Measurements from ENCODE around the gene MRPL52. TPM values are rescaled to one million over a fixed set of nuclear protein-coding genes. Genes with fewer than 3 reads are reported as not detected.

MRPL52 gene
- total and polyA plus RNA-seq, 2 experiments from 2014 or later, result 44.3 to 230 TPM

- no peaks in the 10 kb centered on the region for H3K4me1 ChIP-seq (ENCODE audit: insufficient read depth)
- in situ Hi-C loops (cut with MboI), result no loop called here
- no peaks in the 10 kb centered on the region for H3K36me3 ChIP-seq (ENCODE audit: low read depth)
- no peak overlapping the region for H3K27ac ChIP-seq
- no peak overlapping the region for H3K9ac ChIP-seq
- H3F3A ChIP-seq (ENCODE audit: insufficient read depth), result peaks cover 8% of the 10 kb centered on the region; the same call in 1 of the 2 replicates
- no peak overlapping the region for H2AFZ ChIP-seq
- no peaks in the 10 kb centered on the region for H3K9me3 ChIP-seq (ENCODE audit: low read depth)
- no peaks in the 10 kb centered on the region for H3K79me2 ChIP-seq (ENCODE audit: insufficient read depth)
- TF ChIP-seq EZH2phosphoT487 (IDR thresholded peaks at IDR 0.05; ENCODE audit: insufficient read depth, low read depth), result no peak
- TF ChIP-seq EZH2 (IDR thresholded peaks at IDR 0.05; ENCODE audit: insufficient read depth, poor library complexity, severe bottlenecking), result no peak
- no peak overlapping the region for H3K4me2 ChIP-seq (ENCODE audit: unreplicated experiment)
- H3K9me2 ChIP-seq (ENCODE audit: insufficient read depth), result no peaks in the 10 kb centered on the region
- no peak overlapping the region for H3K4me3 ChIP-seq
- no peaks in the 10 kb centered on the region; the same call in 1 of the 2 replicates for H3K27me3 ChIP-seq (replicated peaks; ENCODE audit: insufficient read depth)
- H4K20me1 ChIP-seq (ENCODE audit: insufficient read depth), result no peaks in the 10 kb centered on the region
- 78 to 80% methylated on average over 7 of the region's 7 CpGs for WGBS, 2 experiments (ENCODE audit: low coverage in 1 of 2, low lambda C conversion rate in 2 of 2, missing lambda C conversion rate in 2 of 2)
- no peak for DNase-seq
These were observed 35.1 kb upstream of the MRPL52 start for GRCh38 chr14:22794551-22794951.

DNA sequence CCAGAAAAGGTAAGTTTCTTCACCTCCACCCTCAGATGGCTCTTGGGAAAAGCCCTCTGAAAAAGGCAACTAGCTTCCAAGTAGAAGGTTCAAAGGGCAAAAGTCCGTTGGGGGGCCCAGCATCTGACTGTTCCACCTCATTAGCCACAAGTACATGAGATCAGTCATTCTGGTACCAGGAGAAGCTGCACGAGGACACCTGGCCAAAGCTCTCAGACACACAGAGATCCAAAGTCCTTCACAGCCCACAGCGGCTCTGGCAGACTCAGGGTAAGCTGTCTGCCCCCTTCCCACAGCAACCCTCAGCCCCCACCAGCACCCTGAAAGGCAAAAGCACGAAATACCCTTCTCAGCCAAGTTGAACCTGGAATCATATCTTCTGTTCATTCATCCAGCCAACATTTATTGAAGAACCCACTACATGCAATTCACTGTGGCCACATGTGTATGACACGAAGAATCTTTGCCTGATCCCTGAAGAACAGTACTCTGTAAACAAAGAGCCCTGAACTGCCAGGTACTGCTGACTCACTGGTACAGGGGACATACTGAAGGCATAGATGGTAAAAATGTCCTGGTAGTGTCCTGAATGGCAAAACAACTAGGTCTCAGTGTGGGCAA lies 33.5 kb upstream of the MRPL52 start:
- no peaks in the 10 kb centered on the region for H3K9me3 ChIP-seq (ENCODE audit: low read depth)
- 44 to 55% methylated on average over 5 of the region's 5 CpGs for WGBS, 2 experiments (ENCODE audit: low coverage in 1 of 2, low lambda C conversion rate in 2 of 2, missing lambda C conversion rate in 2 of 2)
- no peaks in the 10 kb centered on the region for H3K36me3 ChIP-seq (ENCODE audit: low read depth)
- peaks cover 4% of the 10 kb centered on the region; the same call in 1 of the 2 replicates for H3F3A ChIP-seq (ENCODE audit: insufficient read depth)
- H3K79me2 ChIP-seq (ENCODE audit: insufficient read depth), result no peaks in the 10 kb centered on the region
- H3K4me2 ChIP-seq (ENCODE audit: unreplicated experiment), result no peak overlapping the region
- H2AFZ ChIP-seq, result no peak overlapping the region
- H3K4me1 ChIP-seq (ENCODE audit: insufficient read depth), result no peaks in the 10 kb centered on the region
- H3K27ac ChIP-seq, result no peak overlapping the region
- no peak overlapping the region for H3K4me3 ChIP-seq
- H3K9ac ChIP-seq, result no peak overlapping the region
- no peak for TF ChIP-seq EZH2 (IDR thresholded peaks at IDR 0.05; ENCODE audit: insufficient read depth, poor library complexity, severe bottlenecking)
- TF ChIP-seq EZH2phosphoT487 (IDR thresholded peaks at IDR 0.05; ENCODE audit: insufficient read depth, low read depth), result no peak
- H4K20me1 ChIP-seq (ENCODE audit: insufficient read depth), result no peaks in the 10 kb centered on the region
- in situ Hi-C loops (cut with MboI), result no loop called here
- DNase-seq, result no peak
- H3K27me3 ChIP-seq (replicated peaks; ENCODE audit: insufficient read depth), result no peaks in the 10 kb centered on the region; the same call in 1 of the 2 replicates
- H3K9me2 ChIP-seq (ENCODE audit: insufficient read depth), result no peaks in the 10 kb centered on the region

- Histone ChIP-seq H3K9ac (no peak overlapping the region), H3K27ac (no peak overlapping the region), H3K4me2 (ENCODE audit: unreplicated experiment) (no peak overlapping the region), H3K36me3 (ENCODE audit: low read depth) (no peaks in the 10 kb centered on the region), H3K27me3 (replicated peaks; ENCODE audit: insufficient read depth) (no peaks in the 10 kb centered on the region; the same call in 1 of the 2 replicates), H3K4me1 (ENCODE audit: insufficient read depth) (no peaks in the 10 kb centered on the region), H3K9me2 (ENCODE audit: insufficient read depth) (no peaks in the 10 kb centered on the region), H3K9me3 (ENCODE audit: low read depth) (no peaks in the 10 kb centered on the region), H4K20me1 (ENCODE audit: insufficient read depth) (no peaks in the 10 kb centered on the region), H3F3A (ENCODE audit: insufficient read depth) (no peaks in the 10 kb centered on the region), H3K79me2 (ENCODE audit: insufficient read depth) (no peaks in the 10 kb centered on the region), H2AFZ (no peak overlapping the region), H3K4me3 (no peak overlapping the region)
- WGBS, 2 experiments (ENCODE audit: low coverage in 1 of 2, low lambda C conversion rate in 2 of 2, missing lambda C conversion rate in 2 of 2), result 18 to 27% methylated on average over 5 of the region's 5 CpGs
- TF ChIP-seq EZH2 (IDR thresholded peaks at IDR 0.05; ENCODE audit: insufficient read depth, poor library complexity, severe bottlenecking) (no peak), EZH2phosphoT487 (IDR thresholded peaks at IDR 0.05; ENCODE audit: insufficient read depth, low read depth) (no peak)
- in situ Hi-C loops (cut with MboI), result no loop called here
- DNase-seq, result no peak
These were observed 32.4 kb upstream of the MRPL52 start for GRCh38 chr14:22797017-22797917.

- WGBS, 2 experiments (ENCODE audit: low coverage in 1 of 2, low lambda C conversion rate in 2 of 2, missing lambda C conversion rate in 2 of 2), result 50 to 55% methylated on average over 2 of the region's 2 CpGs
- no peaks in the 10 kb centered on the region for H3K9me2 ChIP-seq (ENCODE audit: insufficient read depth)
These were observed 31.2 kb upstream of the MRPL52 start for GRCh38 chr14:22798528-22798927.

More at GRCh38 chr14:22798528-22798927, 31.2 kb upstream of the MRPL52 start:
- Histone ChIP-seq H3K9ac (no peak overlapping the region), H4K20me1 (ENCODE audit: insufficient read depth) (no peaks in the 10 kb centered on the region), H3K36me3 (ENCODE audit: low read depth) (no peaks in the 10 kb centered on the region), H3F3A (ENCODE audit: insufficient read depth) (no peaks in the 10 kb centered on the region), H3K9me3 (ENCODE audit: low read depth) (no peaks in the 10 kb centered on the region), H3K27me3 (replicated peaks; ENCODE audit: insufficient read depth) (no peaks in the 10 kb centered on the region; the same call in 1 of the 2 replicates), H3K4me2 (ENCODE audit: unreplicated experiment) (no peak overlapping the region), H3K79me2 (ENCODE audit: insufficient read depth) (no peaks in the 10 kb centered on the region), H3K4me3 (no peak overlapping the region), H3K4me1 (ENCODE audit: insufficient read depth) (no peaks in the 10 kb centered on the region), H3K27ac (no peak overlapping the region), H2AFZ (no peak overlapping the region)
- in situ Hi-C loops (cut with MboI), result no loop called here
- TF ChIP-seq EZH2 (IDR thresholded peaks at IDR 0.05; ENCODE audit: insufficient read depth, poor library complexity, severe bottlenecking) (no peak), EZH2phosphoT487 (IDR thresholded peaks at IDR 0.05; ENCODE audit: insufficient read depth, low read depth) (no peak)
- no peak for DNase-seq

Measured in GM23248 (cell line).